Neural progenitor cell (in vitro differentiated cells): ENCODE results near the gene UQCRC2. TPM values are rescaled to one million over a fixed set of nuclear protein-coding genes. Genes with fewer than 3 reads are reported as not detected.
A peak's percentile ranks its signal among the peaks of the same experiment; 100 is the strongest.
"Not testable (repeated sequence)": the region's sequence is repeated elsewhere in the genome, so short reads cannot be mapped to it uniquely, and the experiment has no call there.

Experiments used
- DNase-seq: peaks from one replicate; pipeline ENCODE4 v3.0.0-alpha.2; 2016; ENCODE audit warnings: low spot score
- H2AFZ ChIP-seq: fragments of 200-600 bp; sonication (generic); replicated peaks from 2 replicates; pipeline ENCODE4 v1.6.1; 2016; ENCODE audit warnings: antibody characterized with exemption
- H3F3A ChIP-seq: fragments of 200-600 bp; sonication (generic); 2 replicates; pipeline ENCODE4 v1.6.1; 2016; ENCODE audit warnings: antibody characterized with exemption, low read depth
- H3K27ac ChIP-seq: fragments of 200-600 bp; sonication (generic); 2 replicates; pipeline ENCODE4 v1.5.1; 2016; ENCODE audit warnings: mild to moderate bottlenecking
- H3K27me3 ChIP-seq: fragments of 200-600 bp; sonication (generic); 2 replicates; pipeline ENCODE4 v1.6.1; 2016; ENCODE audit warnings: mild to moderate bottlenecking, moderate library complexity
- H3K36me3 ChIP-seq: fragments of 200-600 bp; sonication (generic); 2 replicates; pipeline ENCODE4 v1.5.1; 2016
- H3K4me1 ChIP-seq: fragments of 200-600 bp; sonication (generic); 2 replicates; pipeline ENCODE4 v1.6.1; 2016; ENCODE audit warnings: mixed run types
- H3K4me2 ChIP-seq: fragments of 200-600 bp; sonication (generic); 2 replicates; pipeline ENCODE4 v1.6.1; 2016
- H3K4me3 ChIP-seq: fragments of 200-600 bp; sonication (generic); 2 replicates; pipeline ENCODE4 v1.5.1; 2016
- H3K79me2 ChIP-seq: fragments of 200-600 bp; sonication (generic); 2 replicates; pipeline ENCODE4 v1.6.1; 2016; ENCODE audit warnings: low read depth
- H3K9ac ChIP-seq: fragments of 200-600 bp; sonication (generic); 2 replicates; pipeline ENCODE4 v1.6.1; 2016
- H3K9me3 ChIP-seq: fragments of 200-600 bp; sonication (generic); 2 replicates; pipeline ENCODE4 v1.5.1; 2016; ENCODE audit warnings: low read depth
- H4K20me1 ChIP-seq: fragments of 200-600 bp; sonication (generic); 2 replicates; pipeline ENCODE4 v1.6.1; 2016; ENCODE audit warnings: low read depth
- H3K27ac Mint-ChIP-seq: 3 replicates; pipeline ENCODE4 v1.8.0; 2021; ENCODE audit warnings: mixed read lengths
- H3K27me3 Mint-ChIP-seq: 2 replicates; pipeline ENCODE4 v1.8.0; 2022; ENCODE audit warnings: low read depth, mild to moderate bottlenecking, inconsistent platforms, moderate library complexity, mixed read lengths; ENCODE audit not compliant: insufficient read depth
- H3K36me3 Mint-ChIP-seq: 3 replicates; pipeline ENCODE4 v1.8.0; 2021; ENCODE audit warnings: mixed read lengths
- H3K4me1 Mint-ChIP-seq: 3 replicates; pipeline ENCODE4 v1.8.0; 2021; ENCODE audit warnings: mixed read lengths
- H3K4me3 Mint-ChIP-seq: 3 replicates; pipeline ENCODE4 v1.8.0; 2021; ENCODE audit warnings: mild to moderate bottlenecking, moderate library complexity, mixed read lengths
- H3K9me3 Mint-ChIP-seq: 3 replicates; pipeline ENCODE4 v1.8.0; 2020; ENCODE audit warnings: mixed read lengths
- EZH2 ChIP-seq: fragments of 200-600 bp; sonication (generic); IDR thresholded peaks from 2 replicates; pipeline ENCODE4 v1.6.1; 2017; ENCODE audit warnings: antibody characterized with exemption, mild to moderate bottlenecking, moderate library complexity
- EZH2phosphoT487 ChIP-seq: fragments of 200-600 bp; sonication (generic); IDR thresholded peaks from 2 replicates; pipeline ENCODE4 v1.6.1; 2017; ENCODE audit warnings: antibody characterized with exemption
- total RNA-seq: library from RNA; depleted of rRNA; stranded (reverse); fragments of >200 nt; gene quantifications from 2 replicates; pipeline ENCODE4 v1.2.3, GENCODE V29; 2015; ENCODE audit warnings: low replicate concordance
- TF ChIP-seq, protein P1 (sequence below): fragments of 200-600 bp; sonication (generic); IDR thresholded peaks from 2 replicates; pipeline ENCODE4 v1.5.1; 2017; ENCODE audit warnings: antibody characterized with exemption, mild to moderate bottlenecking

UQCRC2 gene
- total RNA-seq, 1 donor from 2014 or later: 206 TPM

DNA sequence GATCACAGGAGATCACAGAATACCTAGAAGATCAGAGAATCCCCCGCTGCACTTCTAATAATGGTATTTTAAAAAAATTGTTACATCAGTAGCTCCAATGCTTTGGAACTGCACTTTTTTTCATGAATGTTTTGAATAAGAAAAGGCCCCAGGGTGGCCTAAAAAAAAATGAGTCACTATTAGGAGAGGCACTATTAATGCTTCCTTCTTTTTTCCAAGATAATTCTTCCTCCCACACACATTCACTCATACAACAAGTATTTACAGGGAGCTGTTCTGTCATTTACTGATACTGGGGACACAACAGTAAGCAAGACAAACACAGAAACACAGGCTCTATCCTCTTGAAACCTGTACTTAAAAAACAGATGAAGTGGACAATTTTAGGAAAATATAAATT, 48.4 kb downstream of the UQCRC2 start:
- Mint-ChIP-seq H3K4me1 (peaks cover 3% of the 10 kb centered on the region), H3K9me3 (no peaks in the 10 kb centered on the region), H3K4me3 (no peak overlapping the region), H3K36me3 (no peaks in the 10 kb centered on the region), H3K27ac (no peak overlapping the region), H3K27me3 (peaks cover 7% of the 10 kb centered on the region)
- Histone ChIP-seq H3K79me2 (no peaks in the 10 kb centered on the region), H3K4me1 (no peaks in the 10 kb centered on the region), H3K27me3 (peaks cover 9% of the 10 kb centered on the region), H3K4me2 (peak overlapping the region; percentile 58), H3K9ac (no peak overlapping the region), H2AFZ (no peak overlapping the region), H3K27ac (no peak overlapping the region), H3K36me3 (no peaks in the 10 kb centered on the region), H3K9me3 (no peaks in the 10 kb centered on the region), H4K20me1 (no peaks in the 10 kb centered on the region), H3K4me3 (no peak overlapping the region), H3F3A (peaks cover 11% of the 10 kb centered on the region)
- TF ChIP-seq EZH2 (no peak), EZH2phosphoT487 (no peak)
- TF ChIP-seq, protein P1, sequence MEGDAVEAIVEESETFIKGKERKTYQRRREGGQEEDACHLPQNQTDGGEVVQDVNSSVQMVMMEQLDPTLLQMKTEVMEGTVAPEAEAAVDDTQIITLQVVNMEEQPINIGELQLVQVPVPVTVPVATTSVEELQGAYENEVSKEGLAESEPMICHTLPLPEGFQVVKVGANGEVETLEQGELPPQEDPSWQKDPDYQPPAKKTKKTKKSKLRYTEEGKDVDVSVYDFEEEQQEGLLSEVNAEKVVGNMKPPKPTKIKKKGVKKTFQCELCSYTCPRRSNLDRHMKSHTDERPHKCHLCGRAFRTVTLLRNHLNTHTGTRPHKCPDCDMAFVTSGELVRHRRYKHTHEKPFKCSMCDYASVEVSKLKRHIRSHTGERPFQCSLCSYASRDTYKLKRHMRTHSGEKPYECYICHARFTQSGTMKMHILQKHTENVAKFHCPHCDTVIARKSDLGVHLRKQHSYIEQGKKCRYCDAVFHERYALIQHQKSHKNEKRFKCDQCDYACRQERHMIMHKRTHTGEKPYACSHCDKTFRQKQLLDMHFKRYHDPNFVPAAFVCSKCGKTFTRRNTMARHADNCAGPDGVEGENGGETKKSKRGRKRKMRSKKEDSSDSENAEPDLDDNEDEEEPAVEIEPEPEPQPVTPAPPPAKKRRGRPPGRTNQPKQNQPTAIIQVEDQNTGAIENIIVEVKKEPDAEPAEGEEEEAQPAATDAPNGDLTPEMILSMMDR: no peak
- no peak for DNase-seq

DNA sequence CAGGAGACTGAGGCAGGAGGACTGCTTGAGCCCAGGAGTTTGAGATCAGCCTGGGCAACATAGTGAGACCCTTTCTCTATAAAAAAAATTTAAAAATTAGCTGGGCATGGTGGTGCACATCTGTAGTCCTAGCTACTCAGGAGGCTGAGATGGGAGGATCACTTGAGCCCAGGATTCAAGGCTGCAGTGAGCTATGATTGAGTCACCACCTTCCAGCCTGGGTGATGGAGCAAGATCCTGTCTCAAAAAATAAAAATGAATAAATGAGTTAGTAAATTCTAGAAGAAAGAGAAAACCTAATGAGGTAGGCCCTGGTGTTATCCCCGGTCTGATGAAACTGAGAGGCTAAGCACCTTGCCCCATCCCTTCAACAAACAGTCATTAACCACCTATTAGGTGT, 48.9 kb downstream of the UQCRC2 start:
- not testable (repeated sequence) for H3K27me3 Mint-ChIP-seq, H3K4me2 ChIP-seq, H4K20me1 ChIP-seq, H3K9me3 ChIP-seq, H3K9me3 Mint-ChIP-seq, H3K27ac Mint-ChIP-seq, H3K9ac ChIP-seq, H3K36me3 Mint-ChIP-seq, H3K27ac ChIP-seq, H3K4me3 ChIP-seq, H3K36me3 ChIP-seq, H3K4me1 Mint-ChIP-seq, H3K79me2 ChIP-seq, H2AFZ ChIP-seq, H3K4me1 ChIP-seq, DNase-seq, H3K4me3 Mint-ChIP-seq
- peaks cover 13% of the 10 kb centered on the region for H3K27me3 ChIP-seq
- peaks cover 15% of the 10 kb centered on the region for H3F3A ChIP-seq

DNA sequence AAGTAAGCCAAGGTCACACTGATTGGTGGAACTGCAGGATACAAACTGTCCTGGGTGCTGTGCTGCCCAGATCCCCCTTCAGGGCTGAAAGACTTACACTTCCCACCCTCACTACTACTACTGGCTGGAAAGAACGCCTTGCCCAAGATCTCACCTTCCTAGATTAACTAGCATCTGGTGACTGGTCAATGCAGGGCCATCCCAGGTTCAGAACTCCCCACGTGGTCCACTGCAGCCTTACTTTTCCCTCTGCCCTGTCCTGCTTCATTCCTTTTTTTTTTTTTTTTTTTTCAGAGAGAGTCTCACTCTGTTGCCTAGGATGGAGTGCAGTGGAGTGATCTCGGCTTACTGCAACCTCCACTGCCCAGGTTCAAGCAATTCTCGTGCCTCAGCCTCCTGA, 50.0 kb downstream of the UQCRC2 start:
- no peak overlapping the region for H3K4me3 Mint-ChIP-seq
- Histone ChIP-seq H3K27me3 (peaks cover 13% of the 10 kb centered on the region), H3K27ac (no peak overlapping the region), H4K20me1 (no peaks in the 10 kb centered on the region), H3K4me3 (no peak overlapping the region), H3K4me1 (no peaks in the 10 kb centered on the region), H3F3A (peaks cover 20% of the 10 kb centered on the region), H3K9ac (no peak overlapping the region), H3K36me3 (no peaks in the 10 kb centered on the region), H3K4me2 (no peak overlapping the region), H3K79me2 (peaks cover under 1% of the 10 kb centered on the region), H3K9me3 (no peaks in the 10 kb centered on the region), H2AFZ (no peak overlapping the region)
- H3K27me3 Mint-ChIP-seq: peaks cover 11% of the 10 kb centered on the region
- no peak for DNase-seq
- no peak overlapping the region for H3K27ac Mint-ChIP-seq
- no peak for TF ChIP-seq EZH2phosphoT487
- TF ChIP-seq, protein P1: no peak
- no peak for TF ChIP-seq EZH2
- H3K36me3 Mint-ChIP-seq: no peaks in the 10 kb centered on the region
- H3K9me3 Mint-ChIP-seq: no peaks in the 10 kb centered on the region
- H3K4me1 Mint-ChIP-seq: peaks cover 11% of the 10 kb centered on the region

DNA sequence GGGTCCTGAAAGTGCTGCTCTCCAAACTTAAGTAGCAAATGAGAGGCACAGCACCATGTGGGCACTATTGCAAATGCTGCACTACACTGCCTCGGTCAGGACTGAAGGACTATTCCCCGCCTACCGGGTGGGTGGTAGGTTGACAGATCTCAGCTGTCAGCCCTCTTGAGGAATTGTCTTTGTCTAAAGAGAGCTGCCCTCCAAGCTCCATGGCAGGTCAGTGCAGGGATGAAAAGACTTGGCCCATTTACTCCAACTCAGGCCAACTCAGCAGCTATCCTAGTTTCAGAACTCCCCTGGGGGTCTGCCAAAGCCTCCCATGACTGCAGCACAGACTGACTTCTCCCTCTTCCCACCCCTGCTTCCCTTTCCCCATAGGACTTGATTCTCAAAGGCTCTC, 51.2 kb downstream of the UQCRC2 start:
- H3K27me3 ChIP-seq: peaks cover 13% of the 10 kb centered on the region
- no peaks in the 10 kb centered on the region for H3K9me3 Mint-ChIP-seq
- peaks cover 6% of the 10 kb centered on the region for H4K20me1 ChIP-seq

More for the DNA sequence above, 51.2 kb downstream of the UQCRC2 start:
- Mint-ChIP-seq H3K27me3 (peaks cover 11% of the 10 kb centered on the region), H3K4me3 (no peak overlapping the region), H3K36me3 (no peaks in the 10 kb centered on the region), H3K27ac (no peak overlapping the region), H3K4me1 (peaks cover 14% of the 10 kb centered on the region)
- H3K4me3 ChIP-seq: no peak overlapping the region
- H3K9ac ChIP-seq: no peak overlapping the region
- H3K4me1 ChIP-seq: peaks cover 4% of the 10 kb centered on the region
- TF ChIP-seq EZH2phosphoT487: no peak
- TF ChIP-seq, protein P1: no peak
- no peak for TF ChIP-seq EZH2
- H3K9me3 ChIP-seq: no peaks in the 10 kb centered on the region
- H2AFZ ChIP-seq: no peak overlapping the region
- no peak overlapping the region for H3K4me2 ChIP-seq
- no peak overlapping the region for H3K27ac ChIP-seq
- no peaks in the 10 kb centered on the region for H3K36me3 ChIP-seq
- DNase-seq: peak; percentile 59
- H3F3A ChIP-seq: peaks cover 15% of the 10 kb centered on the region
- H3K79me2 ChIP-seq: peaks cover 12% of the 10 kb centered on the region
